ENCODE data around the gene HNRNPL. TPM values are rescaled to one million over a fixed set of nuclear protein-coding genes. Genes with fewer than 3 reads are reported as not detected.

Gene HNRNPL
- total and polyA plus RNA-seq, 2 of the 8 experiments (the other 6 are each of a cell fraction or from before 2014, with no cell fraction given), result 404 to 779 TPM

GRCh38 chr19:38893341-38893771 is 43.6 kb upstream of the HNRNPL start:
- H2BK20ac ChIP-seq (ENCODE audit: low read length), result no peak overlapping the region
- H3K9ac ChIP-seq (replicated peaks in 1 of 4; ENCODE audit: extremely low read depth in 1 of 4, low read depth in 3 of 4, low read length in 3 of 4), result no peak overlapping the region
- no peaks in the 10 kb centered on the region; the same call in 1 of the 2 replicates for H3K79me1 ChIP-seq (ENCODE audit: low read depth, low read length)
- no peak overlapping the region for H2BK5ac ChIP-seq (ENCODE audit: low read depth, low read length)
- no peak overlapping the region for H2AFZ ChIP-seq (ENCODE audit: low read length)
- H3K23me2 ChIP-seq (ENCODE audit: low read depth, low read length), result 0 out of 2 replicates have a peak, but pooled peaks cover under 1% of the 10 kb centered on the region
- no peak overlapping the region for H4K8ac ChIP-seq (ENCODE audit: extremely low read depth, insufficient read depth, low read length)
- no peaks in the 10 kb centered on the region for H3K9me3 ChIP-seq (ENCODE audit: insufficient read depth in 2 of 2, low read depth in 1 of 2, low read length in 1 of 2)
- H3K4me2 ChIP-seq (ENCODE audit: insufficient read depth in 1 of 2, low read depth in 2 of 2, low read length in 2 of 2), result no peak overlapping the region
- no peak for FAIRE-seq
- WGBS, 2 experiments (ENCODE audit: extremely low coverage in 1 of 2, insufficient coverage in 1 of 2, insufficient read length in 1 of 2, insufficient replicate concordance in 2 of 2, low coverage in 1 of 2, low lambda C conversion rate in 2 of 2, missing lambda C conversion rate in 1 of 2), result 93% methylated on average over 14 of the region's 14 CpGs; no CpG with 5 or more reads in 1 of the 2 experiments
- H2BK120ac ChIP-seq (replicated peaks; ENCODE audit: low read depth, low read length), result no peak overlapping the region
- H2BK12ac ChIP-seq (ENCODE audit: low read depth, low read length), result no peak overlapping the region
- H3K79me2 ChIP-seq (ENCODE audit: control insufficient read depth in 1 of 2, insufficient read depth in 2 of 2, low read length in 2 of 2), result no peaks in the 10 kb centered on the region
- peaks cover 0 to 3% (median 1%) of the 10 kb centered on the region in 4 experiments; a peak in 2 of 7 replicates for H3K27me3 ChIP-seq (replicated peaks in 1 of 4; ENCODE audit: control insufficient read depth in 3 of 4, extremely low read depth in 1 of 4, insufficient read depth in 3 of 4, low read length in 3 of 4)
- H3K4ac ChIP-seq (replicated peaks; ENCODE audit: insufficient read length, low read depth, low read length), result no peak overlapping the region
- CTCF ChIA-PET (ENCODE audit: partially characterized antibody), result interaction anchor here (0.5 to 1.3 kb wide), 5 partner anchors 13 to 140 kb away, joined by 3 read pairs; no protein-coding TSS in a partner anchor
- H3K14ac ChIP-seq (ENCODE audit: insufficient read length), result no peak overlapping the region
- DNase-seq (ENCODE audit: low read depth in 1 of 2, low spot score in 2 of 2), result no peak
- H3K36me3 ChIP-seq (ENCODE audit: control insufficient read depth in 2 of 4, insufficient read depth in 4 of 4, low read length in 3 of 4), result no peaks in the 10 kb centered on the region
- no peak overlapping the region for H4K91ac ChIP-seq (replicated peaks; ENCODE audit: insufficient read length, low read length)
- peaks cover 0 to 2% of the 10 kb centered on the region in 2 experiments for H4K20me1 ChIP-seq (replicated peaks in 1 of 2; ENCODE audit: control insufficient read depth in 1 of 2, insufficient read depth in 2 of 2, low read length in 2 of 2)
- no peak overlapping the region for H4K5ac ChIP-seq (ENCODE audit: insufficient read length, low read depth, low read length)
- H3K56ac ChIP-seq (replicated peaks; ENCODE audit: insufficient read length, low read depth, low read length), result no peak overlapping the region
- H3K27ac ChIP-seq (ENCODE audit: low read depth, low read length), result no peak overlapping the region
- no peaks in the 10 kb centered on the region for H3K4me1 ChIP-seq (replicated peaks in 1 of 4; ENCODE audit: control insufficient read depth in 3 of 4, insufficient read depth in 4 of 4, low read length in 3 of 4)
- H2AK5ac ChIP-seq (ENCODE audit: low read depth, low read length), result no peak overlapping the region
- H3K4me3 ChIP-seq (ENCODE audit: extremely low read depth in 1 of 4, insufficient read depth in 2 of 4, low read depth in 3 of 4, low read length in 4 of 4), result no peak overlapping the region
- no peak overlapping the region for H3K18ac ChIP-seq (ENCODE audit: extremely low read depth, low read length)
- H3K23ac ChIP-seq (ENCODE audit: insufficient read length), result no peak overlapping the region
- H2BK15ac ChIP-seq (ENCODE audit: low read length), result no peak overlapping the region
- POLR2A ChIA-PET (ENCODE audit: partially characterized antibody), result interaction anchor here (0.8 kb wide), 1 partner anchor 49 kb away, joined by 3 read pairs; no protein-coding TSS in a partner anchor
- TF ChIP-seq SAP30 (IDR thresholded peaks at IDR 0.05; ENCODE audit: insufficient read depth, insufficient replicate concordance, low read length) (no peak), RNF2 (IDR thresholded peaks at IDR 0.05; ENCODE audit: borderline replicate concordance, low read depth, low read length, missing control alignments, poor library complexity, severe bottlenecking) (no peak), SRF (IDR thresholded peaks at IDR 0.05; ENCODE audit: low read depth, low read length) (no peak), E2F6 (IDR thresholded peaks at IDR 0.05) (no peak), USF2 (IDR thresholded peaks at IDR 0.05; ENCODE audit: low read length) (no peak), KDM5A (IDR thresholded peaks at IDR 0.05; ENCODE audit: low read length) (no peak), RXRA (IDR thresholded peaks at IDR 0.05; ENCODE audit: insufficient read depth, low read depth, low read length) (no peak), MAX (IDR thresholded peaks at IDR 0.05) (no peak), CREB1 (IDR thresholded peaks at IDR 0.05) (no peak), EZH2 (IDR thresholded peaks at IDR 0.05; ENCODE audit: low read depth, low read length, severe bottlenecking) (no peak), SP4 (IDR thresholded peaks at IDR 0.05; ENCODE audit: low read length) (no peak)

All from H1 (cell line).